SJCRH30 (cell line): ENCODE results near the gene ENPP1. TPM values are rescaled to one million over a fixed set of nuclear protein-coding genes. Genes with fewer than 3 reads are reported as not detected.

ENCODE experiments used
- DNase-seq, 2 experiments: peaks; one replicate each; pipeline ENCODE4 v3.0.0-alpha.2; 2015 to 2020
- H3K27ac ChIP-seq: fragments of 250-450 bp; sonication (Bioruptor Pico); 2 replicates; pipeline ENCODE4 v1.5.1; 2020; ENCODE audit warnings: mild to moderate bottlenecking, moderate library complexity
- H3K27me3 ChIP-seq: fragments of 250-450 bp; sonication (Bioruptor Pico); 2 replicates; pipeline ENCODE4 v1.5.1; 2020; ENCODE audit warnings: mild to moderate bottlenecking, moderate library complexity
- H3K36me3 ChIP-seq: fragments of 250-450 bp; sonication (Bioruptor Pico); 2 replicates; pipeline ENCODE4 v1.5.1; 2020; ENCODE audit warnings: mild to moderate bottlenecking, moderate library complexity
- H3K4me1 ChIP-seq: fragments of 250-450 bp; sonication (Bioruptor Pico); 2 replicates; pipeline ENCODE4 v1.5.1; 2020; ENCODE audit warnings: mild to moderate bottlenecking, moderate library complexity
- H3K4me3 ChIP-seq: fragments of 250-450 bp; sonication (Bioruptor Pico); 2 replicates; pipeline ENCODE4 v1.5.1; 2020; ENCODE audit warnings: mild to moderate bottlenecking, moderate library complexity
- H3K9me3 ChIP-seq: fragments of 250-450 bp; sonication (Bioruptor Pico); replicated peaks from 2 replicates; pipeline ENCODE4 v1.5.1; 2020; ENCODE audit warnings: mild to moderate bottlenecking, moderate library complexity
- total RNA-seq: library from RNA; depleted of rRNA; stranded (reverse); fragments of >200 nt; shearing (Covaris generic); gene quantifications from 2 replicates; pipeline ENCODE4 v1.2.3, GENCODE V29; 2014

ENPP1 gene
- total RNA-seq, 1 experiment from 2014 or later, result 34.0 TPM

GRCh38 chr6:131803007-131803769 is 4.6 kb upstream of the ENPP1 start:
- H3K27ac ChIP-seq, result no peak overlapping the region
- peaks cover 12% of the 10 kb centered on the region; the same call in 1 of the 2 replicates for H3K4me1 ChIP-seq
- no peaks in the 10 kb centered on the region for H3K36me3 ChIP-seq
- no peaks in the 10 kb centered on the region for H3K27me3 ChIP-seq
- no peak overlapping the region for H3K4me3 ChIP-seq
- no peaks in the 10 kb centered on the region for H3K9me3 ChIP-seq
- no peak for DNase-seq

- H3K27me3 ChIP-seq, result no peaks in the 10 kb centered on the region
- H3K9me3 ChIP-seq, result no peaks in the 10 kb centered on the region
- no peak for DNase-seq
- H3K4me3 ChIP-seq, result no peak overlapping the region
- H3K36me3 ChIP-seq, result no peaks in the 10 kb centered on the region
- H3K27ac ChIP-seq, result no peak overlapping the region
- H3K4me1 ChIP-seq, result peaks cover 17% of the 10 kb centered on the region
These were observed 3.7 kb upstream of the ENPP1 start for GRCh38 chr6:131804131-131804530.

- Histone ChIP-seq H3K4me3 (peak overlapping the region; percentile 85), H3K4me1 (peaks cover 21% of the 10 kb centered on the region), H3K27me3 (no peaks in the 10 kb centered on the region), H3K9me3 (no peaks in the 10 kb centered on the region), H3K27ac (peak overlapping the region; percentile 72), H3K36me3 (no peaks in the 10 kb centered on the region)
- no peak for DNase-seq
These were observed 538 bp upstream of the ENPP1 start for GRCh38 chr6:131807321-131807643.

GRCh38 chr6:131808460-131809269 is 845 bp downstream of the ENPP1 start:
- no peaks in the 10 kb centered on the region for H3K9me3 ChIP-seq
- H3K27me3 ChIP-seq, result no peaks in the 10 kb centered on the region
- no peak for DNase-seq
- no peaks in the 10 kb centered on the region for H3K36me3 ChIP-seq
- peaks cover 18% of the 10 kb centered on the region for H3K4me1 ChIP-seq
- peak overlapping the region; percentile 85 for H3K4me3 ChIP-seq
- peak overlapping the region; percentile 71 for H3K27ac ChIP-seq

GRCh38 chr6:131811500-131811899 is 3.7 kb downstream of the ENPP1 start:
- Histone ChIP-seq H3K27ac (no peak overlapping the region), H3K36me3 (no peaks in the 10 kb centered on the region; the same call in 1 of the 2 replicates), H3K27me3 (no peaks in the 10 kb centered on the region), H3K9me3 (no peaks in the 10 kb centered on the region), H3K4me3 (no peak overlapping the region), H3K4me1 (peaks cover 15% of the 10 kb centered on the region)
- no peak for DNase-seq

GRCh38 chr6:131813991-131814390 is 6.2 kb downstream of the ENPP1 start:
- Histone ChIP-seq H3K4me1 (peaks cover 20% of the 10 kb centered on the region), H3K36me3 (no peaks in the 10 kb centered on the region; the same call in 1 of the 2 replicates), H3K27me3 (no peaks in the 10 kb centered on the region), H3K9me3 (no peaks in the 10 kb centered on the region), H3K4me3 (no peak overlapping the region), H3K27ac (no peak overlapping the region)
- no peak for DNase-seq

- Histone ChIP-seq H3K9me3 (no peaks in the 10 kb centered on the region), H3K4me1 (peaks cover 36% of the 10 kb centered on the region), H3K36me3 (no peaks in the 10 kb centered on the region; the same call in 1 of the 2 replicates), H3K4me3 (no peak overlapping the region), H3K27me3 (no peaks in the 10 kb centered on the region), H3K27ac (no peak overlapping the region)
- DNase-seq, result no peak
These were observed 9.0 kb downstream of the ENPP1 start for GRCh38 chr6:131816869-131817268.

- no peaks in the 10 kb centered on the region for H3K27me3 ChIP-seq
- H3K27ac ChIP-seq, result peak overlapping the region; percentile 74
- H3K4me3 ChIP-seq, result peak overlapping the region; percentile 27
- peak; percentile 82 to 90 for DNase-seq
- peaks cover 54% of the 10 kb centered on the region for H3K4me1 ChIP-seq
- H3K36me3 ChIP-seq, result no peaks in the 10 kb centered on the region; the same call in 1 of the 2 replicates
- no peaks in the 10 kb centered on the region for H3K9me3 ChIP-seq
These were observed 11.8 kb downstream of the ENPP1 start for GRCh38 chr6:131819572-131820124.

- Histone ChIP-seq H3K27ac (no peak overlapping the region; the same call in 1 of the 2 replicates), H3K27me3 (no peaks in the 10 kb centered on the region), H3K36me3 (no peaks in the 10 kb centered on the region; the same call in 1 of the 2 replicates), H3K9me3 (no peaks in the 10 kb centered on the region), H3K4me1 (peaks cover 55% of the 10 kb centered on the region), H3K4me3 (no peak overlapping the region)
- DNase-seq, result no peak
These were observed 13.4 kb downstream of the ENPP1 start for GRCh38 chr6:131821010-131821807.

GRCh38 chr6:131822119-131822518 is 14.3 kb downstream of the ENPP1 start:
- no peaks in the 10 kb centered on the region for H3K36me3 ChIP-seq
- no peak overlapping the region for H3K4me3 ChIP-seq
- H3K9me3 ChIP-seq, result no peaks in the 10 kb centered on the region
- no peak overlapping the region for H3K27ac ChIP-seq
- H3K4me1 ChIP-seq, result peaks cover 53% of the 10 kb centered on the region
- no peaks in the 10 kb centered on the region for H3K27me3 ChIP-seq
- peak in 1 of 2 experiments; percentile 20 for DNase-seq

- Histone ChIP-seq H3K9me3 (no peaks in the 10 kb centered on the region), H3K36me3 (no peaks in the 10 kb centered on the region), H3K4me1 (peaks cover 55% of the 10 kb centered on the region), H3K4me3 (no peak overlapping the region), H3K27me3 (no peaks in the 10 kb centered on the region), H3K27ac (no peak overlapping the region)
- DNase-seq, result peak in 1 of 2 experiments; percentile 19
These were observed 15.6 kb downstream of the ENPP1 start for GRCh38 chr6:131823276-131823902.

- Histone ChIP-seq H3K27me3 (no peaks in the 10 kb centered on the region), H3K4me3 (no peak overlapping the region), H3K27ac (no peak overlapping the region), H3K9me3 (no peaks in the 10 kb centered on the region), H3K4me1 (peaks cover 38% of the 10 kb centered on the region), H3K36me3 (no peaks in the 10 kb centered on the region)
- no peak for DNase-seq
These were observed 18.1 kb downstream of the ENPP1 start for GRCh38 chr6:131825946-131826345.

- Histone ChIP-seq H3K36me3 (no peaks in the 10 kb centered on the region), H3K27ac (no peak overlapping the region)
These were observed 20.3 kb downstream of the ENPP1 start for GRCh38 chr6:131828080-131828479.

GRCh38 chr6:131828951-131829350 is 21.1 kb downstream of the ENPP1 start:
- H3K27ac ChIP-seq, result no peak overlapping the region
- peaks cover 11% of the 10 kb centered on the region for H3K4me1 ChIP-seq
- no peak overlapping the region for H3K4me3 ChIP-seq
- no peaks in the 10 kb centered on the region for H3K36me3 ChIP-seq
- peak in 1 of 2 experiments; percentile 28 for DNase-seq
- H3K27me3 ChIP-seq, result no peaks in the 10 kb centered on the region
- H3K9me3 ChIP-seq, result no peaks in the 10 kb centered on the region

More at GRCh38 chr6:131828080-131828479, 20.3 kb downstream of the ENPP1 start:
- H3K4me1 ChIP-seq, result peaks cover 17% of the 10 kb centered on the region
- no peak overlapping the region for H3K4me3 ChIP-seq
- H3K27me3 ChIP-seq, result no peaks in the 10 kb centered on the region
- no peak for DNase-seq
- no peaks in the 10 kb centered on the region for H3K9me3 ChIP-seq
